HCT116 (cell line): Measurements from ENCODE around the gene TMX3. TPM values are rescaled to one million over a fixed set of nuclear protein-coding genes. Genes with fewer than 3 reads are reported as not detected.

ENCODE experiments used
- ATAC-seq: fragments of 200-7000 bp; cut with Tn5 transposase; 2 replicates; pipeline ENCODE4 v1.9.1; 2020; ENCODE audit warnings: mild to moderate bottlenecking, moderate library complexity
- BruUV-seq: library from RNA; stranded (reverse); fragments of 400-500 nt; replicated peaks from 2 replicates; lab custom pipeline; 2021; lab: Mats Ljungman, UMichigan
- CTCF ChIA-PET: fragments of 300-600 bp; sonication (Branson Sonifier 250); formaldehyde crosslinking; loops from one replicate; lab custom pipeline; 2021; ENCODE audit warnings: antibody characterized with exemption; lab: Charles Lee
- POLR2A ChIA-PET: fragments of 300-600, 350-600 bp; sonication (Branson Sonifier 250); formaldehyde crosslinking; loops from one replicate; lab custom pipeline; 2021; ENCODE audit warnings: antibody characterized with exemption; lab: Charles Lee
- RAD21 ChIA-PET, 2 experiments: fragments of 300-600 bp; sonication (Branson Sonifier 250); formaldehyde crosslinking; loops; one replicate each; lab custom pipeline; 2023; ENCODE audit warnings: low total read pairs in 2 of 2; ENCODE audit not compliant: uncharacterized antibody in 2 of 2, unreplicated experiment in 2 of 2, low non-redundant PET in 1 of 2; lab: Charles Lee
- DNase-seq: peaks from one replicate; pipeline ENCODE4 v3.0.0-alpha.2; 2010; ENCODE audit warnings: low read depth, low spot score
- H2AFZ ChIP-seq: fragments of 200-600 bp; shearing (Covaris generic), sonication (generic); 2 replicates; pipeline ENCODE4 v1.6.1; 2017; ENCODE audit warnings: low read depth, mixed run types, mixed read lengths, antibody characterized with exemption, low read length; ENCODE audit not compliant: poor library complexity, severe bottlenecking
- H3K27ac ChIP-seq: 2 replicates; pipeline ENCODE4 v1.5.1; 2012; ENCODE audit warnings: low read depth, low read length
- H3K27me3 ChIP-seq: fragments of 200-600 bp; sonication (generic); 2 replicates; pipeline ENCODE4 v1.6.1; 2016; ENCODE audit warnings: mixed run types, low read length, mixed read lengths; ENCODE audit not compliant: insufficient read depth
- H3K36me3 ChIP-seq, 2 experiments: fragments of 200-500 bp in 1 of 2; fragments of 200-600 bp in 1 of 2; sonication (Bioruptor generic) in 1 of 2; sonication (generic) in 1 of 2; 2 replicates each; pipeline versions ENCODE4 v1.5.1 to v1.6.1; 2014 to 2016; ENCODE audit warnings: low read length in 2 of 2, inconsistent platforms in 1 of 2, mixed read lengths in 1 of 2, mixed run types in 1 of 2; ENCODE audit not compliant: insufficient read depth in 2 of 2, control insufficient read depth in 1 of 2
- H3K4me1 ChIP-seq, 2 experiments: fragments of 200-600 bp in 1 of 2; sonication (generic) in 1 of 2; 2 replicates each; pipeline versions ENCODE4 v1.5.1 to v1.6.1; 2012 to 2017; ENCODE audit warnings: low read length in 2 of 2, inconsistent platforms in 1 of 2, mild to moderate bottlenecking in 1 of 2, mixed read lengths in 1 of 2, mixed run types in 1 of 2, moderate library complexity in 1 of 2; ENCODE audit not compliant: insufficient read depth in 2 of 2, control insufficient read depth in 1 of 2
- H3K4me2 ChIP-seq: fragments of 200-600 bp; sonication (generic); 2 replicates; pipeline ENCODE4 v1.6.1; 2017; ENCODE audit warnings: mixed run types, low read length, mixed read lengths
- H3K4me3 ChIP-seq, 2 experiments: fragments of 200-600 bp in 1 of 2; sonication (generic) in 1 of 2; replicated peaks in 1 of 2; 2 replicates each; pipeline ENCODE4 v1.5.1; 2011 to 2016; ENCODE audit warnings: low read length in 2 of 2, control low read depth in 1 of 2, low read depth in 1 of 2, mild to moderate bottlenecking in 1 of 2, mixed read lengths in 1 of 2, mixed run types in 1 of 2
- H3K79me2 ChIP-seq: fragments of 200-600 bp; sonication (generic); 2 replicates; pipeline ENCODE4 v1.6.1; 2017; ENCODE audit warnings: mild to moderate bottlenecking, mixed run types, low read length, moderate library complexity, mixed read lengths; ENCODE audit not compliant: insufficient read depth
- H3K9ac ChIP-seq: fragments of 200-600 bp; sonication (generic); 2 replicates; pipeline ENCODE4 v1.6.1; 2016; ENCODE audit warnings: low read length, mixed read lengths
- H3K9me2 ChIP-seq: fragments of 200-600 bp; sonication (generic), shearing (Covaris generic); 2 replicates; pipeline ENCODE4 v1.6.1; 2017; ENCODE audit warnings: mixed run types, mild to moderate bottlenecking, moderate library complexity; ENCODE audit not compliant: insufficient read depth
- H3K9me3 ChIP-seq, 2 experiments: fragments of 200-500 bp in 1 of 2; fragments of 200-600 bp in 1 of 2; sonication (Bioruptor generic) in 1 of 2; sonication (generic) in 1 of 2; 2 replicates each; pipeline ENCODE4 v1.6.1; 2014 to 2017; ENCODE audit warnings: low read length in 2 of 2, mixed read lengths in 2 of 2, inconsistent platforms in 1 of 2, low read depth in 1 of 2, mild to moderate bottlenecking in 1 of 2, mixed run types in 1 of 2, moderate library complexity in 1 of 2; ENCODE audit not compliant: control insufficient read depth in 1 of 2, insufficient read depth in 1 of 2
- H4K20me1 ChIP-seq: fragments of 200-600 bp; sonication (generic), shearing (Covaris generic); 2 replicates; pipeline ENCODE4 v1.6.1; 2017; ENCODE audit warnings: mixed run types, mild to moderate bottlenecking, moderate library complexity; ENCODE audit not compliant: insufficient read depth
- CEBPB ChIP-seq: IDR thresholded peaks from 2 replicates; pipeline ENCODE4 v1.6.1; 2012; ENCODE audit warnings: low read depth
- CTCF ChIP-seq, 3 experiments: fragments of 200-600 bp in 1 of 3; sonication (generic) in 1 of 3; IDR thresholded peaks in 2 of 3; conservative IDR thresholded peaks in 1 of 3; 2 replicates each; pipeline ENCODE4 v1.5.1; 2012 to 2017; ENCODE audit warnings: low read depth in 2 of 3, low read length in 2 of 3, antibody characterized with exemption in 1 of 3, borderline replicate concordance in 1 of 3, control low read depth in 1 of 3, mild to moderate bottlenecking in 1 of 3, mixed read lengths in 1 of 3, mixed run types in 1 of 3, moderate library complexity in 1 of 3; ENCODE audit not compliant: insufficient read depth in 1 of 3
- ELF1 ChIP-seq: IDR thresholded peaks from 2 replicates; pipeline ENCODE4 v1.6.1; 2012; ENCODE audit warnings: low read depth, borderline replicate concordance
- EZH2phosphoT487 ChIP-seq: fragments of 200-600 bp; IDR thresholded peaks from 2 replicates; pipeline ENCODE4 v1.6.1; 2018; ENCODE audit warnings: antibody characterized with exemption, borderline replicate concordance
- MAX ChIP-seq: IDR thresholded peaks from 2 replicates; pipeline ENCODE4 v1.6.1; 2012
- POLR2A ChIP-seq: IDR thresholded peaks from 2 replicates; pipeline ENCODE4 v1.7.0; 2011; ENCODE audit warnings: borderline replicate concordance; ENCODE audit not compliant: insufficient read depth, insufficient read length; ENCODE audit errors: extremely low read depth
- POLR2AphosphoS5 ChIP-seq: IDR thresholded peaks from 2 replicates; pipeline ENCODE4 v1.6.1; 2011; ENCODE audit warnings: mild to moderate bottlenecking, low read depth, low read length, moderate library complexity
- RAD21 ChIP-seq: IDR thresholded peaks from 2 replicates; pipeline ENCODE4 v1.6.1; 2012; ENCODE audit warnings: low read depth, mild to moderate bottlenecking
- SIN3A ChIP-seq: IDR thresholded peaks from 2 replicates; pipeline ENCODE4 v1.6.1; 2012; ENCODE audit warnings: low read depth
- SP1 ChIP-seq: IDR thresholded peaks from 2 replicates; pipeline ENCODE4 v1.6.1; 2012; ENCODE audit warnings: low read depth
- TCF7L2 ChIP-seq: IDR thresholded peaks from 2 replicates; pipeline ENCODE4 v1.7.0; 2011; ENCODE audit warnings: borderline replicate concordance, inconsistent platforms; ENCODE audit not compliant: insufficient read depth, insufficient read length; ENCODE audit errors: extremely low read depth
- YY1 ChIP-seq: IDR thresholded peaks from 2 replicates; pipeline ENCODE4 v1.6.1; 2011; ENCODE audit warnings: low read length, low read depth, moderate library complexity, mild to moderate bottlenecking; ENCODE audit not compliant: insufficient replicate concordance; ENCODE audit errors: extremely low read depth
- intact Hi-C: fragments of 100-400 bp; cut with micrococcal nuclease; formaldehyde crosslinking; loops from 2 replicates; pipeline ENCODE4 v1.10.0; 2022
- total RNA-seq: library from RNA; stranded (reverse); gene quantifications from one replicate; pipeline ENCODE4 v1.2.1, GENCODE V29; 2021; ENCODE audit not compliant: unreplicated experiment
- TF ChIP-seq, protein P1 (sequence below): IDR thresholded peaks from 2 replicates; pipeline ENCODE4 v1.6.1; 2012

Gene TMX3
- total RNA-seq, 1 experiment from 2014 or later = 39.6 TPM

DNA sequence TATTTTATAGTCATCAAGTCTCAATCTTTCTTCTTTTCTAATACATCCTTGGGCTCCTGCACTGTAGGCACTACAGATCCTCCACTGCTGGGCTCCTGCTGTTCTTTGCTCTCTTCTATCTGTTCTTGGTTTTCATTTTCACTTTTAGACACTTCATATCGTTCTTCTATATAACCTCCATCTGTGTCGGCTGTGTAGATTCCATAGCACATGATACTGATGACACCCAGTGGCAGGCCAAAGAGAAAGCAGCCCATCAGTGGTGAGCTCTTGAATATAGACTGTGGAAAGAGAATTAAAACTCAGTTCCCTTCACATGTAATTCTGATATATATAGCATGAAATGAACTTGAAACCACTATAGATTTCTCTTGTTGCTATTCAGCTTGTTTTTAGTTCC, 38.0 kb downstream of the TMX3 start:
- DNase-seq = no peak
- ChIA-PET CTCF (no interaction called here), POLR2A (no interaction called here), RAD21 (no interaction called here)
- H3K4me2 ChIP-seq = no peak overlapping the region
- no peaks in the 10 kb centered on the region for H4K20me1 ChIP-seq
- no peaks in the 10 kb centered on the region for H3K9me3 ChIP-seq
- no peak overlapping the region for H2AFZ ChIP-seq
- H3K9me2 ChIP-seq = no peaks in the 10 kb centered on the region
- no TSS peak for BruUV-seq
- ATAC-seq = no peak
- H3K4me3 ChIP-seq = no peak overlapping the region
- H3K27ac ChIP-seq = no peak overlapping the region
- H3K36me3 ChIP-seq = peaks cover 7 to 9% of the 10 kb centered on the region in 2 experiments; a peak in 3 of 4 replicates
- TF ChIP-seq EZH2phosphoT487 (no peak), SP1 (no peak), SIN3A (no peak), YY1 (no peak), TCF7L2 (no peak), POLR2A (no peak)
- TF ChIP-seq, protein P1, sequence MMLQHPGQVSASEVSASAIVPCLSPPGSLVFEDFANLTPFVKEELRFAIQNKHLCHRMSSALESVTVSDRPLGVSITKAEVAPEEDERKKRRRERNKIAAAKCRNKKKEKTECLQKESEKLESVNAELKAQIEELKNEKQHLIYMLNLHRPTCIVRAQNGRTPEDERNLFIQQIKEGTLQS = no peak
- H3K4me1 ChIP-seq = no peaks in the 10 kb centered on the region
- H3K9ac ChIP-seq = no peak overlapping the region
- H3K27me3 ChIP-seq = no peaks in the 10 kb centered on the region
- no peaks in the 10 kb centered on the region for H3K79me2 ChIP-seq
- intact Hi-C loops = no loop called here

DNA sequence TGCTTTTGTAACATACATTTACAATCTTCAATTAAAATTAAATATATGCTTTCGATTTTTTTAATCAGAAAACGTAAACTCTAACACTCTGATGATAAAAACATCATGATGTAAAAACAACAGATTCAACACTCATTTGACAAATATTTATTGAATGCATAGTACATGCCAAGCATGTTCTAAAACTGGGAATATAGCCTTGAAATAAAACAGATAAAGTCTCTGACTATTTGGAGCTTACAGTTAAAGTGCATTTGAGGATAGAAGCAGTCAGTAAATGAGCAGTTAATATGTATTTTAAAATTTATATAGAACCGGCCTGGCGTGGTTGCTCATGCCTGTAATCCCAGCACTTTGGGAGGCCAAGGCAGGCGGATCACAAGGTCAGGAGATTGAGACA, 47.8 kb downstream of the TMX3 start:
- H3K27ac ChIP-seq = no peak overlapping the region
- TF ChIP-seq POLR2A (no peak), MAX (no peak), SIN3A (no peak), CTCF (IDR thresholded peaks at IDR 0.05 in 2 of 3, conservative IDR thresholded peaks at IDR 0.05 in 1 of 3; ENCODE audit: borderline replicate concordance in 1 of 3, insufficient read depth in 1 of 3, low read depth in 2 of 3, low read length in 2 of 3) (no peak), RAD21 (no peak), CEBPB (no peak), ELF1 (no peak), POLR2AphosphoS5 (no peak)
- CTCF ChIA-PET = no interaction called here

More for the DNA sequence above, 47.8 kb downstream of the TMX3 start:
- no peak for DNase-seq
- Histone ChIP-seq H3K36me3 (no peaks in the 10 kb centered on the region), H3K4me1 (no peaks in the 10 kb centered on the region), H3K9me3 (no peaks in the 10 kb centered on the region), H3K9me2 (no peaks in the 10 kb centered on the region), H2AFZ (no peak overlapping the region), H4K20me1 (no peaks in the 10 kb centered on the region), H3K4me3 (no peak overlapping the region), H3K27me3 (no peaks in the 10 kb centered on the region), H3K79me2 (no peaks in the 10 kb centered on the region), H3K9ac (no peak overlapping the region), H3K4me2 (no peak overlapping the region)
- ChIA-PET POLR2A (no interaction called here), RAD21 (no interaction called here)
- ATAC-seq = no peak
- no TSS peak for BruUV-seq
- intact Hi-C loops = no loop called here
